Measurements from ENCODE around the gene IQGAP2. TPM values are rescaled to one million over a fixed set of nuclear protein-coding genes. Genes with fewer than 3 reads are reported as not detected.

IQGAP2 gene
- total and polyA plus RNA-seq, 2 of the 8 experiments (the other 6 are each of a cell fraction or from before 2014, with no cell fraction given) = 19.7 to 66.0 TPM

- Histone ChIP-seq H3K56ac (replicated peaks; ENCODE audit: insufficient read length, low read depth, low read length) (no peak overlapping the region), H3K4me1 (replicated peaks in 1 of 4; ENCODE audit: control insufficient read depth in 3 of 4, insufficient read depth in 4 of 4, low read length in 3 of 4) (peaks cover 0 to 3% (median 2%) of the 10 kb centered on the region in 4 experiments; a peak in 4 of 7 replicates), H3K18ac (ENCODE audit: extremely low read depth, low read length) (no peak overlapping the region), H3K27me3 (replicated peaks in 1 of 4; ENCODE audit: control insufficient read depth in 3 of 4, extremely low read depth in 1 of 4, insufficient read depth in 3 of 4, low read length in 3 of 4) (no peaks in the 10 kb centered on the region), H3K4ac (replicated peaks; ENCODE audit: insufficient read length, low read depth, low read length) (no peak overlapping the region), H2BK120ac (replicated peaks; ENCODE audit: low read depth, low read length) (no peak overlapping the region), H3K9ac (replicated peaks in 1 of 4; ENCODE audit: extremely low read depth in 1 of 4, low read depth in 3 of 4, low read length in 3 of 4) (no peak overlapping the region), H3K27ac (ENCODE audit: low read depth, low read length) (no peak overlapping the region), H3K9me3 (ENCODE audit: insufficient read depth in 2 of 2, low read depth in 1 of 2, low read length in 1 of 2) (no peaks in the 10 kb centered on the region), H3K4me2 (ENCODE audit: insufficient read depth in 1 of 2, low read depth in 2 of 2, low read length in 2 of 2) (no peak overlapping the region), H3K79me2 (ENCODE audit: control insufficient read depth in 1 of 2, insufficient read depth in 2 of 2, low read length in 2 of 2) (no peaks in the 10 kb centered on the region), H3K23ac (ENCODE audit: insufficient read length) (no peak overlapping the region), H4K20me1 (replicated peaks in 1 of 2; ENCODE audit: control insufficient read depth in 1 of 2, insufficient read depth in 2 of 2, low read length in 2 of 2) (no peaks in the 10 kb centered on the region), H4K91ac (replicated peaks; ENCODE audit: insufficient read length, low read length) (no peak overlapping the region), H2BK5ac (ENCODE audit: low read depth, low read length) (no peak overlapping the region), H3K4me3 (ENCODE audit: extremely low read depth in 1 of 4, insufficient read depth in 2 of 4, low read depth in 3 of 4, low read length in 4 of 4) (no peak overlapping the region), H3K79me1 (ENCODE audit: low read depth, low read length) (no peaks in the 10 kb centered on the region), H2AFZ (ENCODE audit: low read length) (no peak overlapping the region), H3K14ac (ENCODE audit: insufficient read length) (no peak overlapping the region), H3K36me3 (ENCODE audit: control insufficient read depth in 2 of 4, insufficient read depth in 4 of 4, low read length in 3 of 4) (no peaks in the 10 kb centered on the region), H4K8ac (ENCODE audit: extremely low read depth, insufficient read depth, low read length) (no peak overlapping the region), H2BK20ac (ENCODE audit: low read length) (no peak overlapping the region), H2AK5ac (ENCODE audit: low read depth, low read length) (no peak overlapping the region), H3K23me2 (ENCODE audit: low read depth, low read length) (no peaks in the 10 kb centered on the region), H2BK12ac (ENCODE audit: low read depth, low read length) (no peak overlapping the region), H4K5ac (ENCODE audit: insufficient read length, low read depth, low read length) (no peak overlapping the region), H2BK15ac (ENCODE audit: low read length) (no peak overlapping the region)
- ChIA-PET CTCF (ENCODE audit: partially characterized antibody) (interaction anchor here (0.6 to 1.5 kb wide), 4 partner anchors 151 to 306 kb away, joined by 3 to 4 read pairs (median 3); no protein-coding TSS in a partner anchor), POLR2A (ENCODE audit: partially characterized antibody) (interaction anchor here (0.7 kb wide), 1 partner anchor 11 kb away, joined by 6 read pairs; no protein-coding TSS in a partner anchor)
- DNase-seq (ENCODE audit: low read depth in 1 of 2, low spot score in 2 of 2) = no peak
- 96% methylated on average over 5 of the region's 5 CpGs; no CpG with 5 or more reads in 1 of the 2 experiments for WGBS, 2 experiments (ENCODE audit: extremely low coverage in 1 of 2, insufficient coverage in 1 of 2, insufficient read length in 1 of 2, insufficient replicate concordance in 2 of 2, low coverage in 1 of 2, low lambda C conversion rate in 2 of 2, missing lambda C conversion rate in 1 of 2)
- no peak for FAIRE-seq
Observed at GRCh38 chr5:76385540-76385939, 17.5 kb upstream of the IQGAP2 start.

Data from H1 (cell line).